Measurements from ENCODE around the gene MACROH2A1.

Gene MACROH2A1

DNA sequence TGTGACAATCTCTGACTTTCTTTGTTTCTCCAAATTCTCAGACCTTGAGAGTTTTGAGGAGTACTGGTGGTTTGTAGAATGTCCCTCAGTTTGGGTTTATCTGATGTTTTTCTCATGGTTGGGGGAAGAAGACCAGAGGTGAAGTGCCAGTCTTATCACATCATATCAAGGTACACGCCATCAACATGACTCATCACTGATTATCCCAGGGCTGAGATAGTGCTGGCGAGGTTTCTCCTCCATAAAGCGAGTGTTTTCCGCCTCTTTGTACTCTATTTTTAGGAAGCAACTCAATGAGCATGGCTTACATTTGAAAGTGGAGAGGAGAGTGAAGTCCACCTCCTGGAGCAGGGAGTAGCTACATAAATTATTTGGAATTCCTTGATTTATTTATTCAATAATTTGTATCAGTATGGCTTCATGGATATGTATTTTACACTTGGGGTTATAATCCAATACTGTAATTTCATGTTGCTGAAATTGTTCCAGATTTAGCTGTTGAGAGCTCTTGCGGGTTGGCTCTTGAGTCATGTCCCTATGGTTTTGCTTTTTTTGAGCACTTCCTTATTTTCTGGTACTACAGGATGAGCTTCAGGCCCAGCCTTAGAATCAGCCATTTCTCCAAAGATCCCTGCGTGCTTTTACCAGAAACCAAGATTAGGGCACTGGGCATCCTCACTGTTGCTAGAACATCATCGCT lies 24.3 kb upstream of the MACROH2A1 start:
- no peak for ATAC-seq
- TF ChIP-seq ISL1 (CRISPR knock-in tag; IDR thresholded peaks at IDR 0.05), result peak; percentile 35; the same call in 1 of the 2 replicates
- TF ChIP-seq, protein P1, sequence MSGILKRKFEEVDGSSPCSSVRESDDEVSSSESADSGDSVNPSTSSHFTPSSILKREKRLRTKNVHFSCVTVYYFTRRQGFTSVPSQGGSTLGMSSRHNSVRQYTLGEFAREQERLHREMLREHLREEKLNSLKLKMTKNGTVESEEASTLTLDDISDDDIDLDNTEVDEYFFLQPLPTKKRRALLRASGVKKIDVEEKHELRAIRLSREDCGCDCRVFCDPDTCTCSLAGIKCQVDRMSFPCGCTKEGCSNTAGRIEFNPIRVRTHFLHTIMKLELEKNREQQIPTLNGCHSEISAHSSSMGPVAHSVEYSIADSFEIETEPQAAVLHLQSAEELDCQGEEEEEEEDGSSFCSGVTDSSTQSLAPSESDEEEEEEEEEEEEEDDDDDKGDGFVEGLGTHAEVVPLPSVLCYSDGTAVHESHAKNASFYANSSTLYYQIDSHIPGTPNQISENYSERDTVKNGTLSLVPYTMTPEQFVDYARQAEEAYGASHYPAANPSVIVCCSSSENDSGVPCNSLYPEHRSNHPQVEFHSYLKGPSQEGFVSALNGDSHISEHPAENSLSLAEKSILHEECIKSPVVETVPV (CRISPR knock-in tag; IDR thresholded peaks at IDR 0.05), result no peak

DNA sequence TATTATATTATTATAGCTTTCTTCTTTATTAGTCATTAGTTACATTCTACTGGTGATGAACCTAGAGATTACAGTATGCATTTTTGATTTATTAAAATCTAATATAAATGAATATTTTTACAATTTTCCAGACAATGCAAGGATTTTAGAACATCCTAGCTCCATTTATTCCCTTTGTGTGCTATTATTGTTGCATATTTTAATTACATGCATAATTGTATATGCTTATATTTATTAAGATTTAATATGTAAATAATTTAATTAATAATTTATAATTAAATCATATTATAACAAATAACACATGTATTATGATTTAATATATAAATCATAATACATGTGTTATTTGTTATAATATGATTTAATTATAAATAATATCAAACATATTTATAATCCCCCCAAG lies 23.4 kb upstream of the MACROH2A1 start:
- TF ChIP-seq, protein P2, sequence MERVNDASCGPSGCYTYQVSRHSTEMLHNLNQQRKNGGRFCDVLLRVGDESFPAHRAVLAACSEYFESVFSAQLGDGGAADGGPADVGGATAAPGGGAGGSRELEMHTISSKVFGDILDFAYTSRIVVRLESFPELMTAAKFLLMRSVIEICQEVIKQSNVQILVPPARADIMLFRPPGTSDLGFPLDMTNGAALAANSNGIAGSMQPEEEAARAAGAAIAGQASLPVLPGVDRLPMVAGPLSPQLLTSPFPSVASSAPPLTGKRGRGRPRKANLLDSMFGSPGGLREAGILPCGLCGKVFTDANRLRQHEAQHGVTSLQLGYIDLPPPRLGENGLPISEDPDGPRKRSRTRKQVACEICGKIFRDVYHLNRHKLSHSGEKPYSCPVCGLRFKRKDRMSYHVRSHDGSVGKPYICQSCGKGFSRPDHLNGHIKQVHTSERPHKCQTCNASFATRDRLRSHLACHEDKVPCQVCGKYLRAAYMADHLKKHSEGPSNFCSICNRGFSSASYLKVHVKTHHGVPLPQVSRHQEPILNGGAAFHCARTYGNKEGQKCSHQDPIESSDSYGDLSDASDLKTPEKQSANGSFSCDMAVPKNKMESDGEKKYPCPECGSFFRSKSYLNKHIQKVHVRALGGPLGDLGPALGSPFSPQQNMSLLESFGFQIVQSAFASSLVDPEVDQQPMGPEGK (CRISPR knock-in tag; IDR thresholded peaks at IDR 0.05; ENCODE audit: borderline replicate concordance), result no peak
- no peak for TF ChIP-seq OSR1 (CRISPR knock-in tag; IDR thresholded peaks at IDR 0.05)
- TF ChIP-seq ZNF8 (CRISPR knock-in tag; IDR thresholded peaks at IDR 0.05), result no peak
- TF ChIP-seq ZC3H10 (CRISPR knock-in tag; IDR thresholded peaks at IDR 0.05), result no peak
- no peak for TF ChIP-seq CSDC2 (CRISPR knock-in tag; IDR thresholded peaks at IDR 0.05)
- TF ChIP-seq, protein P1 (CRISPR knock-in tag; IDR thresholded peaks at IDR 0.05), result no peak
- no peak for TF ChIP-seq TOX (CRISPR knock-in tag; IDR thresholded peaks at IDR 0.05; ENCODE audit: borderline replicate concordance)
- no peak for TF ChIP-seq ZNF70 (CRISPR knock-in tag; IDR thresholded peaks at IDR 0.05)
- TF ChIP-seq ISL1 (CRISPR knock-in tag; IDR thresholded peaks at IDR 0.05), result no peak
- no peak for TF ChIP-seq ZFP30 (CRISPR knock-in tag; IDR thresholded peaks at IDR 0.05)
- no peak for TF ChIP-seq RARB (CRISPR knock-in tag; IDR thresholded peaks at IDR 0.05)
- no peak for TF ChIP-seq BACH2 (CRISPR knock-in tag; IDR thresholded peaks at IDR 0.05; ENCODE audit: borderline replicate concordance)
- TF ChIP-seq ZFP3 (CRISPR knock-in tag; IDR thresholded peaks at IDR 0.05), result no peak
- TF ChIP-seq GLIS3 (CRISPR knock-in tag; IDR thresholded peaks at IDR 0.05), result no peak
- TF ChIP-seq TCF4 (CRISPR knock-in tag; IDR thresholded peaks at IDR 0.05; ENCODE audit: borderline replicate concordance), result no peak
- TF ChIP-seq, protein P3, sequence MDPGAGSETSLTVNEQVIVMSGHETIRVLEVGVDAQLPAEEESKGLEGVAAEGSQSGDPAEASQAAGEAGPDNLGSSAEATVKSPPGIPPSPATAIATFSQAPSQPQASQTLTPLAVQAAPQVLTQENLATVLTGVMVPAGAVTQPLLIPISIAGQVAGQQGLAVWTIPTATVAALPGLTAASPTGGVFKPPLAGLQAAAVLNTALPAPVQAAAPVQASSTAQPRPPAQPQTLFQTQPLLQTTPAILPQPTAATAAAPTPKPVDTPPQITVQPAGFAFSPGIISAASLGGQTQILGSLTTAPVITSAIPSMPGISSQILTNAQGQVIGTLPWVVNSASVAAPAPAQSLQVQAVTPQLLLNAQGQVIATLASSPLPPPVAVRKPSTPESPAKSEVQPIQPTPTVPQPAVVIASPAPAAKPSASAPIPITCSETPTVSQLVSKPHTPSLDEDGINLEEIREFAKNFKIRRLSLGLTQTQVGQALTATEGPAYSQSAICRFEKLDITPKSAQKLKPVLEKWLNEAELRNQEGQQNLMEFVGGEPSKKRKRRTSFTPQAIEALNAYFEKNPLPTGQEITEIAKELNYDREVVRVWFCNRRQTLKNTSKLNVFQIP (CRISPR knock-in tag; IDR thresholded peaks at IDR 0.05; ENCODE audit: borderline replicate concordance, low read depth), result no peak
- TF ChIP-seq ESRRG (CRISPR knock-in tag; IDR thresholded peaks at IDR 0.05), result no peak
- no peak for ATAC-seq

DNA sequence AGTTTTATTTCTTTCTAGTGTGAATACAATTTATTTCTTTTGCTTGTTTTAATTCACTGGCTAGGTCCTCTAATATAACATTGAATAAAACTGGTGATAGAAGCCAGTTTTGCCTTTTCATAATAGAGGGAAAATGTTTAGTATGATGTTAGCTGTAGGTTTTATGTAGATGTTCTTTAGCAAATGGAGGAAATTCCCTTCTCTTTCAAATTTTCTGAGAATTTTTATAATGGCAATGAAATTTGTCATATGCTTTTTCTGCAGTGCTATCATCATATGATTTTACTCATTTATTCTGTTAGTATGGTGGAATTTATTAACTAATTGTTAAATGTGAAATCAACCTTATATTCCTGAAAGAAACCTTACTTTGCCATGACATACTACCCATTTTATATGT lies 18.1 kb upstream of the MACROH2A1 start:
- ATAC-seq, result no peak
- TF ChIP-seq ZFP3 (CRISPR knock-in tag; IDR thresholded peaks at IDR 0.05) (no peak), ESRRG (CRISPR knock-in tag; IDR thresholded peaks at IDR 0.05) (no peak), ZNF8 (CRISPR knock-in tag; IDR thresholded peaks at IDR 0.05) (no peak), RARB (CRISPR knock-in tag; IDR thresholded peaks at IDR 0.05) (no peak)
- TF ChIP-seq, protein P4, sequence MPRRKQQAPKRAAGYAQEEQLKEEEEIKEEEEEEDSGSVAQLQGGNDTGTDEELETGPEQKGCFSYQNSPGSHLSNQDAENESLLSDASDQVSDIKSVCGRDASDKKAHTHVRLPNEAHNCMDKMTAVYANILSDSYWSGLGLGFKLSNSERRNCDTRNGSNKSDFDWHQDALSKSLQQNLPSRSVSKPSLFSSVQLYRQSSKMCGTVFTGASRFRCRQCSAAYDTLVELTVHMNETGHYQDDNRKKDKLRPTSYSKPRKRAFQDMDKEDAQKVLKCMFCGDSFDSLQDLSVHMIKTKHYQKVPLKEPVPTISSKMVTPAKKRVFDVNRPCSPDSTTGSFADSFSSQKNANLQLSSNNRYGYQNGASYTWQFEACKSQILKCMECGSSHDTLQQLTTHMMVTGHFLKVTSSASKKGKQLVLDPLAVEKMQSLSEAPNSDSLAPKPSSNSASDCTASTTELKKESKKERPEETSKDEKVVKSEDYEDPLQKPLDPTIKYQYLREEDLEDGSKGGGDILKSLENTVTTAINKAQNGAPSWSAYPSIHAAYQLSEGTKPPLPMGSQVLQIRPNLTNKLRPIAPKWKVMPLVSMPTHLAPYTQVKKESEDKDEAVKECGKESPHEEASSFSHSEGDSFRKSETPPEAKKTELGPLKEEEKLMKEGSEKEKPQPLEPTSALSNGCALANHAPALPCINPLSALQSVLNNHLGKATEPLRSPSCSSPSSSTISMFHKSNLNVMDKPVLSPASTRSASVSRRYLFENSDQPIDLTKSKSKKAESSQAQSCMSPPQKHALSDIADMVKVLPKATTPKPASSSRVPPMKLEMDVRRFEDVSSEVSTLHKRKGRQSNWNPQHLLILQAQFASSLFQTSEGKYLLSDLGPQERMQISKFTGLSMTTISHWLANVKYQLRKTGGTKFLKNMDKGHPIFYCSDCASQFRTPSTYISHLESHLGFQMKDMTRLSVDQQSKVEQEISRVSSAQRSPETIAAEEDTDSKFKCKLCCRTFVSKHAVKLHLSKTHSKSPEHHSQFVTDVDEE (CRISPR knock-in tag; IDR thresholded peaks at IDR 0.05), result no peak
- TF ChIP-seq, protein P2 (CRISPR knock-in tag; IDR thresholded peaks at IDR 0.05; ENCODE audit: borderline replicate concordance), result no peak

Data from SK-N-SH treated with all-trans-retinoic acid at 6 μM for 48 hours (cell line).